ENCODE measurements around the gene TNIK. TPM values are rescaled to one million over a fixed set of nuclear protein-coding genes. Genes with fewer than 3 reads are reported as not detected.

The TNIK gene
- total and polyA plus RNA-seq, 2 of the 4 experiments (the other 2 are of a cell fraction): 3.4 to 6.3 TPM

DNA sequence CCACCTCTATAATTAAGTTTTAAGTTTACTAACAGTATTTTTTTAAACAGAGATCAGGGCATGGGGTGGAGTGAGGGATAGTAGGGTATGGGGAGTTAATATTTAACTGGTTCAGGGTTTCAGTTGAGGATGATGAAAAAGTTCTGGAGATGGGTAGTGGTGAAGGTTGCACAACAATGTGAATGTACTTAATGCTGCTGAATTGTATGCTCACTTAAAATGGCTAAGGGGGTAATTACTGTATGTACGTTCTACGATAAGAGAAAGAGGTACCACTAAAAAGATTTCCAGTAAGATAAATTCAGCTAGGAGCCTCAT, 101.4 kb downstream of the TNIK start:
- Histone ChIP-seq H3K56ac (ENCODE audit: extremely low read depth, insufficient read depth, low read length) (no peak overlapping the region), H4K20me1 (ENCODE audit: insufficient read depth, low read length) (no peaks in the 10 kb centered on the region), H3K27me3 (ENCODE audit: control insufficient read depth, insufficient read depth, low read length) (no peaks in the 10 kb centered on the region), H3K27ac (ENCODE audit: insufficient read depth, low read length) (no peak overlapping the region), H2AK5ac (ENCODE audit: low read depth, low read length) (no peak overlapping the region), H3K9me3 (ENCODE audit: control insufficient read depth, insufficient read depth, low read length) (no peaks in the 10 kb centered on the region), H2BK5ac (ENCODE audit: low read depth, low read length, poor library complexity, severe bottlenecking) (no peak overlapping the region), H3K23ac (ENCODE audit: low read depth, low read length) (no peak overlapping the region), H3K4me3 (ENCODE audit: insufficient read depth, low read depth, low read length) (no peak overlapping the region), H3K9me1 (ENCODE audit: insufficient read depth, low read length) (0 out of 2 replicates have a peak, but pooled peaks cover 3% of the 10 kb centered on the region), H3K9ac (ENCODE audit: low read depth, low read length) (no peak overlapping the region), H3K4me2 (ENCODE audit: low read depth, low read length) (no peak overlapping the region), H3K14ac (replicated peaks; ENCODE audit: low read depth, low read length) (no peak overlapping the region), H3K36me3 (ENCODE audit: control insufficient read depth, insufficient read depth, low read length) (no peaks in the 10 kb centered on the region), H2BK15ac (ENCODE audit: low read depth, low read length) (no peak overlapping the region), H2AFZ (replicated peaks; ENCODE audit: low read length, poor library complexity) (no peak overlapping the region), H3K18ac (ENCODE audit: low read depth, low read length) (no peak overlapping the region), H4K5ac (ENCODE audit: low read depth, low read length) (no peak overlapping the region), H3K79me1 (ENCODE audit: low read depth in 1 of 2, low read length in 2 of 2) (no peaks in the 10 kb centered on the region), H4K91ac (ENCODE audit: insufficient read depth, low read depth, low read length) (no peak overlapping the region), H4K8ac (ENCODE audit: low read depth in 2 of 2, low read length in 2 of 2) (no peak overlapping the region), H2BK120ac (ENCODE audit: low read depth, low read length) (no peak overlapping the region), H3K4me1 (ENCODE audit: control insufficient read depth, insufficient read depth, low read length) (no peaks in the 10 kb centered on the region), H2AK9ac (replicated peaks; ENCODE audit: low read depth, low read length, poor library complexity) (no peak overlapping the region), H3K4ac (ENCODE audit: low read depth, low read length) (no peak overlapping the region), H2BK20ac (ENCODE audit: low read depth, low read length) (no peak overlapping the region)
- dilution Hi-C loops (cut with HindIII; ENCODE audit: low sequenced_read_pairs, unreplicated experiment): no loop called here
- ChIA-PET POLR2A (ENCODE audit: unreplicated experiment) (no interaction called here), CTCF (no interaction called here)
- WGBS, 2 experiments (ENCODE audit: extremely low coverage in 2 of 2, insufficient read length in 1 of 2): no CpG with 5 or more reads among the region's 2 CpGs
- no TSS peak for BruUV-seq (replicated peaks)
- in situ Hi-C loops (cut with MboI; ENCODE audit: low sequenced_read_pairs): no loop called here
- intact Hi-C loops (cut with micrococcal nuclease): no loop called here
- DNase-seq (no peak), ATAC-seq (ENCODE audit: low read depth) (no peak)
- TF ChIP-seq SMC3 (IDR thresholded peaks at IDR 0.05; ENCODE audit: low read depth, low read length) (no peak), CEBPB (IDR thresholded peaks at IDR 0.05; ENCODE audit: low read depth, low read length) (peak; percentile 44; the same call in 1 of the 2 replicates)

All from IMR-90 (cell line).